Ascending aorta (tissue), 2 donors: ENCODE data around the gene YTHDC2. TPM values are rescaled to one million over a fixed set of nuclear protein-coding genes. Genes with fewer than 3 reads are reported as not detected.
"Not testable (repeated sequence)": the region's sequence is repeated elsewhere in the genome, so short reads cannot be mapped to it uniquely, and the experiment has no call there.

Experiments
- DNase-seq, 2 donors: peaks; one replicate each; pipeline ENCODE4 v3.0.0-alpha.2; 2019; ENCODE audit warnings: low spot score in 2 of 2
- H3K27ac ChIP-seq, 2 donors: fragments of 200-600 bp; sonication (generic); one replicate each; pipeline ENCODE4 v1.5.1; 2016 to 2017; ENCODE audit warnings: mild to moderate bottlenecking in 1 of 2
- H3K27me3 ChIP-seq: fragments of 200-600 bp; sonication (generic); one replicate; pipeline ENCODE4 v1.5.1; 2017
- H3K36me3 ChIP-seq, 2 donors: fragments of 200-600 bp; sonication (generic); one replicate each; pipeline ENCODE4 v1.5.1; 2016
- H3K4me1 ChIP-seq, 2 donors: fragments of 200-600 bp; sonication (generic); one replicate each; pipeline ENCODE4 v1.5.1; 2016 to 2017; ENCODE audit warnings: mild to moderate bottlenecking in 1 of 2
- H3K4me3 ChIP-seq, 2 donors: fragments of 200-600 bp; sonication (generic); one replicate each; pipeline ENCODE4 v1.5.1; 2016 to 2017; ENCODE audit warnings: mild to moderate bottlenecking in 1 of 2
- H3K9me3 ChIP-seq, 2 donors: fragments of 200-600 bp; sonication (generic); one replicate each; pipeline ENCODE4 v1.5.1; 2016
- intact Hi-C: fragments of 100-400 bp; cut with DNase I; formaldehyde crosslinking; loops from one replicate; pipeline ENCODE4 v1.15.1; 2023
- total RNA-seq: library from RNA; depleted of rRNA; stranded (reverse); fragments of >200 nt; gene quantifications from one replicate; pipeline ENCODE4 v1.1.0, GENCODE V29; 2016
- TF ChIP-seq, protein P1 (sequence below), 3 experiments: fragments of 200-600 bp in 2 of 3; fragments of 450-650 bp in 1 of 3; sonication (generic) in 2 of 3; IDR thresholded peaks; one replicate each; pipeline ENCODE4 v1.5.1; 2016 to 2019; ENCODE audit warnings: antibody characterized with exemption in 3 of 3, mild to moderate bottlenecking in 1 of 3, moderate library complexity in 1 of 3

YTHDC2 gene
- total RNA-seq, 1 donor from 2014 or later = 8.3 TPM

GRCh38 chr5:113600255-113600905 lies 86.9 kb downstream of the YTHDC2 start:
- Histone ChIP-seq H3K27ac (no peak overlapping the region), H3K9me3 (no peaks in the 10 kb centered on the region), H3K36me3 (peaks cover 0 to 7% of the 10 kb centered on the region in 2 donors), H3K4me1 (no peaks in the 10 kb centered on the region), H3K4me3 (no peak overlapping the region), H3K27me3 (no peaks in the 10 kb centered on the region)
- intact Hi-C loops = no loop called here
- no peak for DNase-seq
- TF ChIP-seq, protein P1, sequence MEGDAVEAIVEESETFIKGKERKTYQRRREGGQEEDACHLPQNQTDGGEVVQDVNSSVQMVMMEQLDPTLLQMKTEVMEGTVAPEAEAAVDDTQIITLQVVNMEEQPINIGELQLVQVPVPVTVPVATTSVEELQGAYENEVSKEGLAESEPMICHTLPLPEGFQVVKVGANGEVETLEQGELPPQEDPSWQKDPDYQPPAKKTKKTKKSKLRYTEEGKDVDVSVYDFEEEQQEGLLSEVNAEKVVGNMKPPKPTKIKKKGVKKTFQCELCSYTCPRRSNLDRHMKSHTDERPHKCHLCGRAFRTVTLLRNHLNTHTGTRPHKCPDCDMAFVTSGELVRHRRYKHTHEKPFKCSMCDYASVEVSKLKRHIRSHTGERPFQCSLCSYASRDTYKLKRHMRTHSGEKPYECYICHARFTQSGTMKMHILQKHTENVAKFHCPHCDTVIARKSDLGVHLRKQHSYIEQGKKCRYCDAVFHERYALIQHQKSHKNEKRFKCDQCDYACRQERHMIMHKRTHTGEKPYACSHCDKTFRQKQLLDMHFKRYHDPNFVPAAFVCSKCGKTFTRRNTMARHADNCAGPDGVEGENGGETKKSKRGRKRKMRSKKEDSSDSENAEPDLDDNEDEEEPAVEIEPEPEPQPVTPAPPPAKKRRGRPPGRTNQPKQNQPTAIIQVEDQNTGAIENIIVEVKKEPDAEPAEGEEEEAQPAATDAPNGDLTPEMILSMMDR (IDR thresholded peaks at IDR 0.05) = no peak

- no peaks in the 10 kb centered on the region for H3K27me3 ChIP-seq
- H3K36me3 ChIP-seq = peaks cover 0 to 3% of the 10 kb centered on the region in 2 donors
- H3K4me1 ChIP-seq = no peaks in the 10 kb centered on the region
- TF ChIP-seq, protein P1 (IDR thresholded peaks at IDR 0.05) = no peak
- no peak overlapping the region for H3K27ac ChIP-seq
- H3K9me3 ChIP-seq = no peaks in the 10 kb centered on the region
- no peak overlapping the region for H3K4me3 ChIP-seq
- intact Hi-C loops = no loop called here
- DNase-seq = no peak
Measured at GRCh38 chr5:113601423-113601822, 87.9 kb downstream of the YTHDC2 start.

DNA sequence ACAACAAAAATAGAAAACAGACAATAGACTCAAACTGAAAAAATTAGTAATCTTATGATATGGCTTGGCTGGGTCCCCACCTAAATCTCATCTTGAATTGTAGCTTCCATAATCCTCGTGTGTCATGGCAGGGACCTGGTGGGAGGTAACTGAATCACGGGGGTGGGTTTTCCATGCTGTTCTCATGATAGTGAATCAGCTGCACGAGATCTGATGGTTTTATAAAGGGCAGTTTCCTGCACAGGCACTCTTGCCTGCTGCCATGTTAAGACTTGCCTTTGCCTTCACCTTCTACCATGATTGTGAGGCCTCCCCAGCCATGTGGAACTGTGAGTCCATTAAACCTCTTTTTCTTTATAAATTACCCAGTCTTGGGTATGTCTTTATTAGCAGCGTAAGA lies 89.8 kb downstream of the YTHDC2 start:
- H3K4me1 ChIP-seq, H3K27me3 ChIP-seq, H3K9me3 ChIP-seq, H3K36me3 ChIP-seq, intact Hi-C loops, H3K4me3 ChIP-seq, DNase-seq, H3K27ac ChIP-seq: not testable (repeated sequence)

GRCh38 chr5:113606298-113607134 lies 93.0 kb downstream of the YTHDC2 start:
- H3K27ac ChIP-seq = no peak overlapping the region
- TF ChIP-seq, protein P1 (IDR thresholded peaks at IDR 0.05) = peak; percentile 45 to 76 (median 65)
- no peak for DNase-seq
- H3K4me3 ChIP-seq = no peak overlapping the region
- intact Hi-C loops = loop anchor here (2.0 to 5.0 kb wide), 2 partner anchors 228 to 609 kb away; no protein-coding TSS in a partner anchor
- H3K36me3 ChIP-seq = no peaks in the 10 kb centered on the region
- no peaks in the 10 kb centered on the region for H3K9me3 ChIP-seq
- H3K4me1 ChIP-seq = no peaks in the 10 kb centered on the region
- H3K27me3 ChIP-seq = no peaks in the 10 kb centered on the region

GRCh38 chr5:113607361-113607760 lies 93.9 kb downstream of the YTHDC2 start:
- H3K4me3 ChIP-seq = no peak overlapping the region
- TF ChIP-seq, protein P1 (IDR thresholded peaks at IDR 0.05) = no peak
- no peaks in the 10 kb centered on the region for H3K9me3 ChIP-seq
- H3K4me1 ChIP-seq = no peaks in the 10 kb centered on the region
- DNase-seq = no peak
- H3K27me3 ChIP-seq = no peaks in the 10 kb centered on the region
- no peaks in the 10 kb centered on the region for H3K36me3 ChIP-seq
- H3K27ac ChIP-seq = no peak overlapping the region
- intact Hi-C loops = loop anchor here (2.0 to 5.0 kb wide), 2 partner anchors 229 to 610 kb away; no protein-coding TSS in a partner anchor

- no peaks in the 10 kb centered on the region for H3K27me3 ChIP-seq
- TF ChIP-seq, protein P1 (IDR thresholded peaks at IDR 0.05) = no peak
- intact Hi-C loops = loop anchor here (5.0 kb wide), 1 partner anchor 611 kb away; no protein-coding TSS in a partner anchor
- H3K4me1 ChIP-seq = no peaks in the 10 kb centered on the region
- no peaks in the 10 kb centered on the region for H3K36me3 ChIP-seq
- H3K4me3 ChIP-seq = no peak overlapping the region
- H3K9me3 ChIP-seq = no peaks in the 10 kb centered on the region
- H3K27ac ChIP-seq = no peak overlapping the region
- DNase-seq = no peak
Measured at GRCh38 chr5:113608113-113608596, 94.7 kb downstream of the YTHDC2 start.
